ENCODE results near the gene PRELID1. TPM values are rescaled to one million over a fixed set of nuclear protein-coding genes. Genes with fewer than 3 reads are reported as not detected.

PRELID1 gene
- total RNA-seq, 1 experiment from 2014 or later, result 924 TPM

DNA sequence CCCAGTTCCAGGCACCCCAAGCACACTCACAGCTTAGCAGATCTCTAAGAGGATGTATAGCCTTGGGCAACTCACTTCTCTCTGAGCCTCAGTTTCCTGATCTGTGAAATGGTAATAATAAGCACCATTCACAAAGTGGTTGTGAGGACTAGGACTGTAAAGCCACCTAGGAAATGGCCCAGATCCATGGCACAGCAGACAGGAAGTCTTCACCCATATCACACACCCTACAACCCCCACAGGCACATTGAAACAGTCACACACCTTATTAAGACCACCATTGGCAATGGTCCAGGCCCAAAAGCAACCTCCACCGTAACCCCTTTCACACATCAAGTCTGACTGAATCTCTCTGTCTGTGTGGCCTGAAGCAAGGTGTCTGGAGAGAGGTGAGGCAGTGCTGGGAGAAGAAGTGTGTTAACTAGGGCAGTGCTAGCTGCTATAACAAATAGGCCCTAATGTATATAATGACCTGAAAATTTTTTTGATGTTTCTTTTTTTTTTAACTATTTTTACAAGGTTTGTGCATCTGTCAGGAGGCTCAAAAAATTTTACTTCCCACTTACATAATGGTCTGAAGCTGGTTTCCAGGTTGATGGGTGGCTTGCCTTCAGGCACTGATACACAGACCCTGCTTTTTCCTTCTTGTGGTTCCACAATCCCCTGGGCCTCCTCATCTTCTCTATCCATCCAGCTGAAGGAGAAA is 51.7 kb downstream of the PRELID1 start:
- H3K4me3 ChIP-seq, result no peak overlapping the region
- DNase-seq, result no peak
- H3K27me3 ChIP-seq, result no peaks in the 10 kb centered on the region; the same call in 1 of the 2 replicates
- peaks cover 6% of the 10 kb centered on the region; the same call in 1 of the 2 replicates for H3K36me3 ChIP-seq
- peaks cover 3% of the 10 kb centered on the region; the same call in 1 of the 2 replicates for H3K9me3 ChIP-seq

GRCh38 chr5:177355868-177356168 is 52.2 kb downstream of the PRELID1 start:
- DNase-seq, result no peak
- no peaks in the 10 kb centered on the region; the same call in 1 of the 2 replicates for H3K27me3 ChIP-seq
- H3K4me3 ChIP-seq, result no peak overlapping the region
- H3K9me3 ChIP-seq, result peaks cover 3% of the 10 kb centered on the region; the same call in 1 of the 2 replicates
- peaks cover 3% of the 10 kb centered on the region; the same call in 1 of the 2 replicates for H3K36me3 ChIP-seq

Other genes with a start within 250 kb of the PRELID1 start
- gene FGFR4, start 216.9 kb upstream of the PRELID1 start, total RNA-seq (2014; rRNA removed; shearing (Covaris generic); ENCODE audit: low replicate concordance), result 51.3 and 96.6 TPM in 2 replicates
- 30.9 and 43.8 TPM in 2 replicates for gene NSD1, start 170.0 kb upstream of the PRELID1 start, total RNA-seq (2014; rRNA removed; shearing (Covaris generic); ENCODE audit: low replicate concordance)
- gene RAB24, start 80 bp upstream of the PRELID1 start, total RNA-seq (2014; rRNA removed; shearing (Covaris generic); ENCODE audit: low replicate concordance), result 50.3 and 61.3 TPM in 2 replicates
- gene MXD3, start 8.1 kb downstream of the PRELID1 start, total RNA-seq (2014; rRNA removed; shearing (Covaris generic); ENCODE audit: low replicate concordance), result 52.9 and 53.3 TPM in 2 replicates
- 296 and 502 TPM in 2 replicates for gene LMAN2, start 47.9 kb downstream of the PRELID1 start, total RNA-seq (2014; rRNA removed; shearing (Covaris generic); ENCODE audit: low replicate concordance)
- 10.7 and 16.7 TPM in 2 replicates for gene RGS14, start 54.1 kb downstream of the PRELID1 start, total RNA-seq (2014; rRNA removed; shearing (Covaris generic); ENCODE audit: low replicate concordance)
- not detected in 2 replicates for gene SLC34A1, start 80.6 kb downstream of the PRELID1 start, total RNA-seq (2014; rRNA removed; shearing (Covaris generic); ENCODE audit: low replicate concordance)
- gene PFN3, start 96.9 kb downstream of the PRELID1 start, total RNA-seq (2014; rRNA removed; shearing (Covaris generic); ENCODE audit: low replicate concordance), result not detected in 2 replicates
- gene F12, start 105.8 kb downstream of the PRELID1 start, total RNA-seq (2014; rRNA removed; shearing (Covaris generic); ENCODE audit: low replicate concordance), result 1.3 and 2.3 TPM in 2 replicates
- 62.4 and 127 TPM in 2 replicates for gene GRK6, start 122.9 kb downstream of the PRELID1 start, total RNA-seq (2014; rRNA removed; shearing (Covaris generic); ENCODE audit: low replicate concordance)
- gene PRR7, start 143.0 kb downstream of the PRELID1 start, total RNA-seq (2014; rRNA removed; shearing (Covaris generic); ENCODE audit: low replicate concordance), result 61.4 and 68.2 TPM in 2 replicates
- 245 and 334 TPM in 2 replicates for gene DBN1, start 169.8 kb downstream of the PRELID1 start, total RNA-seq (2014; rRNA removed; shearing (Covaris generic); ENCODE audit: low replicate concordance)
- 77.8 and 165 TPM in 2 replicates for gene PDLIM7, start 193.8 kb downstream of the PRELID1 start, total RNA-seq (2014; rRNA removed; shearing (Covaris generic); ENCODE audit: low replicate concordance)
- gene DOK3, start 206.0 kb downstream of the PRELID1 start, total RNA-seq (2014; rRNA removed; shearing (Covaris generic); ENCODE audit: low replicate concordance), result 0.92 TPM in 1 of 2 replicates, not detected in the other
- gene DDX41, start 213.2 kb downstream of the PRELID1 start, total RNA-seq (2014; rRNA removed; shearing (Covaris generic); ENCODE audit: low replicate concordance), result 125 and 127 TPM in 2 replicates